ENCODE data around the gene DAP. TPM values are rescaled to one million over a fixed set of nuclear protein-coding genes. Genes with fewer than 3 reads are reported as not detected.

Gene DAP
- total RNA-seq, 1 donor from 2014 or later = 63.7 TPM

DNA sequence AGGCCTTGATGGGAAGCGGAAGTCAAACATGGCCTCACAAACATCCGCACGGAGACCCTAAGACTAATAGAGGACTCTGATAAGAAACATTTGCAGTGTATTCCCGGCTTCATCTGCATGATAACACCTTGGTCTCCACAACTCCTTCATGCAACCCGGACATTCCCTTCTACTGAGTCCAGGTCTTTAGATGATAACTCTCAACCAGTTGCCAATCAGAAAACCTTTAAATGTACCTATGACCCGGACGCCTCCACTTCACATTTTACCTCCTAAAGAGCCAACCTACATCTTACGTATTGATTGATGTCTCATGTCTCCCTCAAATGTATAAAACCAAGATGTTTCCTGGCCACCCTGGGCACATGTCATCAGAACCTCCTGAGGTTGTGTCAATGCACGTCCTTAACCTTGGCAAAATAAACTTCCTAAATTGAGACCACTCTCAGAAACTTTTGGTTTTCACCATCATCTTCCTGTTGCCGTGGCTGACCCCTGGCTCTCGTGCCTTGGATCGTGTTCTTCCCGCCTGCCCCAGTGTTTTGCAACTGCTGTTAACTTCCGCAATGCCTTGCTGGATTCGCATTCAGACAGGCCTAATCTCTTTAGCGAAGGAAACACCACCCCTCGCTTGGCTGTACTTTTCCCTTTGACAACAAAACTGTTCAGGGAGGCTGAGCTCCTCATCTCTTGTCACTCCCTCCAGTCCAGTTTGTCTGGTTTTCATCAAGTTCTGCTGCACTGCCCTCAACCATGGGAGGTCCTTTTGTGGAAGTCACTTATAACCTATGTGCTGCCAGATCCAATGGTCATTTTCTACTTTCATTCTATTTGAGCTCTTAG is 1.1 kb upstream of the DAP start:
- intact Hi-C loops (cut with micrococcal nuclease) = loop anchor here (1.0 to 10.0 kb wide), 7 partner anchors 127 to 510 kb away; partner anchors contain the start of genes ANKRD33B, MARCHF6 and ROPN1L

- intact Hi-C loops (cut with micrococcal nuclease) = loop anchor here (1.0 to 10.0 kb wide), 7 partner anchors 60 to 509 kb away; partner anchors contain the start of genes ANKRD33B, MARCHF6 and ROPN1L
Measured at GRCh38 chr5:10760921-10761184, 181 bp downstream of the DAP start.

- intact Hi-C loops (cut with micrococcal nuclease) = loop anchor here (1.0 to 10.0 kb wide), 3 partner anchors 59 to 476 kb away; partner anchors contain the start of gene ROPN1L
Measured at GRCh38 chr5:10760096-10760920, 726 bp downstream of the DAP start.

DNA sequence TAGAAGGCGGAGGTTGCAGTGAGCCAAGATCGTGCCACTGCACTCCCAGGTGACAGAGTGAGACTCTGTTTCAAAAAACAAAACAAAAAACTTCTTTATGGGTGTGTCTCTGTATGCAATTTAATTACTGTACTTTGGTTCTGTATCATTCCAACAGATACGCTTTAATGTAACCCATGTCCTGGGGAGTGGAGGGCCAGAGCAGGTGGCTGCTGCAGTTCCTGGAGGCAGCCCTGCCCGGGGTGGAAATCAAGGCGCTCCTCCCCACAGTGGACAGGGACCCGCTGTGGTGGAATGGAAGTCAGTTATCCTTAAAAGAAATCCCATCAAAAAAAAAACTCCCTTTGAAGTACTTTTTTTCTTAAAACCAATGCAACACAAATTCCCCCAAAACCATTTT is 1.9 kb downstream of the DAP start:
- intact Hi-C loops (cut with micrococcal nuclease) = no loop called here

- intact Hi-C loops (cut with micrococcal nuclease) = no loop called here
Measured at GRCh38 chr5:10757922-10758555, 3.0 kb downstream of the DAP start.

GRCh38 chr5:10757043-10757442 is 4.0 kb downstream of the DAP start:
- intact Hi-C loops (cut with micrococcal nuclease) = no loop called here

DNA sequence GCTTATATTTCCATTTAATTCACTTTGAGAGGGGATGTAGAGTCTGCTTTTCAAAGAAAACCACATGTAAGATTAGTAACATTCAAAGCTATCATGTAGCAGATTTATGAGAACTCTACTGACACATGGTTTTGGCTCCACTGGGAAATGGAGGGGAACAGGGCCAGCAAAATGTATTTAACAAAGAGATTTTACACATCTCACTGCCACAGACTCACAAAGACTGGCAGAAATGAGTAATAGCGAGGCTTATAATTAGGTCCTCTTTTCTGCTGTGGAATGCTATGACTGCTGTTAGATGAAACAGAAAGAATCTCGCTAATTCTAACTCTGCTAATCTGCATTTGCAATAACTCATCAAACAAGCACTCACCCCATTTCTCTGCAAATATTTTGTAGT is 4.5 kb downstream of the DAP start:
- intact Hi-C loops (cut with micrococcal nuclease) = no loop called here

DNA sequence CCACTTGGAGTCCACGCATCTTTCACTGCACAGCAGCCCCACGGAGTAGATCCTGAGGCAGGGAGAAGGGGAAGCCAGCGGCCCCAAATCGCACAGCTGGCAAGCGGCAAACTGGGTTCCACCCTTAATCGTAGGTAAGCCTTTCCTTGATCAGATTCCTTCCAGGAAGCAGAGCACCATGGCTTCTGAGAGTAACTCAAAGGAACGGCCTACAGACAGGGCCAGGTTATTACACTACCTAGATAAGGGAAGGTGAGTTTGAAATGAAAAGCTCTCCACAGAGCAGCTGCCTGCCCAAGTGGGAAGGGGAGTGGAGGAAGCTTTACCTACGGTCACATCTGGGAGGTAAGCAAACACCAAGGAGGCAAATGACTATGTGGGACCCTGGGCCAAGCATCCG is 7.9 kb downstream of the DAP start:
- intact Hi-C loops (cut with micrococcal nuclease) = no loop called here

GRCh38 chr5:10752451-10752850 is 8.6 kb downstream of the DAP start:
- intact Hi-C loops (cut with micrococcal nuclease) = no loop called here

- intact Hi-C loops (cut with micrococcal nuclease) = no loop called here
Measured at GRCh38 chr5:10750909-10751308, 10.1 kb downstream of the DAP start.

- intact Hi-C loops (cut with micrococcal nuclease) = no loop called here
Measured at GRCh38 chr5:10747678-10748622, 13.1 kb downstream of the DAP start.

DNA sequence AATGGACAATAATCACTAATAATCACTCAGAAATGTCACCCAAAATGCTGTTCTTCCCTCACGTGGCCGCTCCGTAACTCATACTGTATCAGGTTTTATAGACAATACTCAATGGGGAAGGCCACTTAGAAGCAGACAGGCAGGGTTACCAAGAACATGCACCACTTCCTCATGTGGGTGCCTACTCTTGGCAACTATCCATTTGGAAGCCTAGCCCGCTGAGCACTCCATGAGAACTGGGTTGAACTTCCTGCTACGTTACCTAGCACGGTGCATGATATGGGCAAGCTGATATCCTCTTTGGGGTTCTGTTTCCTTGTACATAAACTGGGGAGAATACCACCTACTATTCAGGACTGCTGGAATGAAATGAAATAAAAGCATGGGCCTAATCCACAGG is 14.3 kb downstream of the DAP start:
- intact Hi-C loops (cut with micrococcal nuclease) = no loop called here

DNA sequence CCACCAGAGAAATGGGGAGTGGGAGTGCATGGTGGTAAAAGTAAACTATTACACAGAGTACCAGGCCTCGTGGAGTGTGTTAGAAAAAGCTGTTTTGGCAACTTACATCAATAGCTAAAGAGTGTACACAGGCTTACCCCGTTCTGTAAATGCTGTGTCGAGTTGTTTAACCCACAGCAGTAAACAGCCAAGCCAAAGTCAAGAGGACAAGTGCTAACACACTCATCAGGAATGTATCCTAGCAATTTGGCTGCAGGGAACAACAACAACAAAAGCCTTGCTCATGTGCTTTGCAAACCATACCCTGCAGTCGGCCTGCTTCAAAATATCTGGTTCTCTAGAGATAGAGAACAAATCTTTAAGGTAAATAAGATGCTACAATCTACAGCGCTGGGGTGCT is 15.9 kb downstream of the DAP start:
- intact Hi-C loops (cut with micrococcal nuclease) = no loop called here

DNA sequence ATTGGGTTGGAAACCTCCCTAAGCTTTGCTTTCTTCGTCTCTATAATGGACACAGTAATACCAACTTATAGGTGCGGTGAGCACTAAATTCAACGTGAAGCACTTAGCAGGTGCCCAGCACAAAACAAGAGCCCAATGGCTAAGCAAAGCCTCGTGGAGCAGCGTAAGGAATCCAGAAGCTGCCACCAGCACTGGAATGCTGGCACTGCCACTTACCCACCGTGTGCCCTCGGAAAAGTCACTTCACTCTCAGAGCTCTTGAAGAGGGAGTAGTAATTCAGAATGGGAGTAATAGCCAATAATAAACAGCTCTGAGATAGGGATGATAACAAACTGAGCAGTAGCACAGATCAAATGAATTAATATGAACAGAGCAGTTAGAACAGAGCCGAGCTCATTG is 16.4 kb downstream of the DAP start:
- intact Hi-C loops (cut with micrococcal nuclease) = no loop called here

DNA sequence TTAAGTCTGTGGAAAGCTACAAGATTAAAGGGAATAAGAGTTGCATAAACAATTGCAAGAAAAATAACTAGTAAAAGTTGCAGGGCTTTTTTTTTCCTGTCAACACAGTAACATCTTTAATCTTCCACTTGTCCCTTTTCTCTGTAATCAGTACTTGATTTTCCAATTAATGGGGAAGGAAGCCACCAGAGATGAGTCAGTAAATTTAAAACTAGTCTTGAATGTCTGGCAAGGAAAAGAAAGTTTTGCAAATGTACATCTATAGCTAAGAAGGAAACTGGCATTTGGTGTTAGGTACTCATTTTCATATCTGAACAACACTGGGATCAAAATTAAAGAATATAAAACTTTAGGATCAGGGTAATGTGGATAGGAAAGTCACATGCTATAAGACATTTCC is 17.1 kb downstream of the DAP start:
- intact Hi-C loops (cut with micrococcal nuclease) = no loop called here

DNA sequence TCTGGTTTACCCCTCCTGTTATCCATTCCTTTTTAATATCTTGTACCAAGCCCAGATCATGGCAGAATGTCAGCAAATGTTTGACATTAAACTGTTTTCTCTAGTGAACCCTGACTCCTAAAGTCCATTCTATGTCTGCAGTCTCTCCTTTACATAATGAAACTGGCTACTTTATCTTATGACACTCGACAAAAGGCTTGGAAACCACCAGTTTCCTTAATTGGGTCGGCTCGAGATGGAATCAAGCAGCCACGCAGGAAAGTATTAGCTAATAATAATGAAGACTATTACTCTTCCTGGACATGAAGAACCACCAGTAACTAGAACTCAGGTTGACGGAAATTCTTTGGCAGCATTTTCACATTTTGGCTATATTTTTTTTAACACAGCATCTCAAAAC is 17.5 kb downstream of the DAP start:
- intact Hi-C loops (cut with micrococcal nuclease) = no loop called here

DNA sequence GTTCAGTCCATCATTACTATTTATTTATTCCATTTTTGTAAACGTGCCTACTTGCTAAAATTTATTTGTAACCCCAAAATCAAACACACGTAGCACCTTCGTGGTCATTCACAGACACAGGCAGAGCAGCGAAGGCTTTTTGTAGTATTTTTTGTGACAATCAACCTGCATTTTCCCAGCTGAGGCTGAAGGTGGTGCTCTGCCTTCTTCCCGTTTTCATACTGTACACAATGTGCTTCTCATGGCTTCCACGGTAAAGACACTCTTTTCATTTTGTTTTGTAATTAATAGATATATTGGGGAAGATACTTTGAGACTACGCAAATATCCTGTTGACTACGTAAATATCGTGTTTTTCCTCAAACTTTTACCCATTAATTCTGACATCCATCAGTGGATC is 19.4 kb downstream of the DAP start:
- intact Hi-C loops (cut with micrococcal nuclease) = no loop called here

GRCh38 chr5:10740384-10740783 is 20.6 kb downstream of the DAP start:
- intact Hi-C loops (cut with micrococcal nuclease) = no loop called here

GRCh38 chr5:10737880-10738279 is 23.2 kb downstream of the DAP start:
- intact Hi-C loops (cut with micrococcal nuclease) = no loop called here

DNA sequence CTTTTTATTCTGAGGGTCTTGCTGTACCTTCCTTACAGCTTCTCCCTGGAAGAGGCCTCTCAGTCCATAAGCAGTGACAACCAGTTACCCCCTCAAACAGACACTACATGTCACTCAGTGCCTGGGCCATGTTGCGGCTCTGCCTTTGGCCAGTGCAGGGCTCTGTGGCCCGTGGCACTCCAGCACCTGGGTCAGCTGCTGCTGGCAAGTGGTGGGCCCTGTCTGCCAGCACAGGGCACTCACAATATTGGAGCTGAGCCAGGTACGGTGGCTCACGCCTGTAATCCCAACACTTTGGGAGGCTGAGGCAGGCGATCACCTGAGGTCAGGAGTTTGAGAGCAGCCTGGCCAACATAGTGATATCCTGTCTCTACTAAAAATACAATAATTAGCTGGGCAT is 24.2 kb downstream of the DAP start:
- intact Hi-C loops (cut with micrococcal nuclease) = no loop called here

DNA sequence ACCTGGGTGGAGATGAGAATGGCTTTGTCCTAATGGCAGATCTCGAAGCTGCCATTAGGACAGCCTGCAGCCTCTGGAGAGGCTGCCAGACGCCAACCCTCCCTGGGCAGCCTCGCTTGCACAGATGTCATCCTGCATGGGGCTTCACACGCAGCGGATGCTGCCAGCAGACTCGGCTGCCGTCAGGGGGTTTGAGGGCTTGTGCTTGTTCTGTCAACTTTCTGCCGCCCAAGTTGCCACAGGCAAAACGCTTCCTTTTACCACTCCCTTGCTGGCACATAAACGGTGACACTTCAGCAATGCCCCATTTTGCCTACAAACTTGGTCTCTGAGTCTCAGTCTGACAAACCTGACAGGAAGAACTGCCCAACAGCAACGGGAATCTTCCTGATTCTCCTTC is 24.7 kb downstream of the DAP start:
- intact Hi-C loops (cut with micrococcal nuclease) = no loop called here

All from T-helper 1 cell treated with Interleukin-12 subunit alpha and Interleukin-12 subunit beta and Interleukin-4 antibody, amounts not matched to agents 30 ng/mL and 1 ng/mL, for 36 hours (primary cell).